ENCODE results near the gene CARMIL1.

DNA sequence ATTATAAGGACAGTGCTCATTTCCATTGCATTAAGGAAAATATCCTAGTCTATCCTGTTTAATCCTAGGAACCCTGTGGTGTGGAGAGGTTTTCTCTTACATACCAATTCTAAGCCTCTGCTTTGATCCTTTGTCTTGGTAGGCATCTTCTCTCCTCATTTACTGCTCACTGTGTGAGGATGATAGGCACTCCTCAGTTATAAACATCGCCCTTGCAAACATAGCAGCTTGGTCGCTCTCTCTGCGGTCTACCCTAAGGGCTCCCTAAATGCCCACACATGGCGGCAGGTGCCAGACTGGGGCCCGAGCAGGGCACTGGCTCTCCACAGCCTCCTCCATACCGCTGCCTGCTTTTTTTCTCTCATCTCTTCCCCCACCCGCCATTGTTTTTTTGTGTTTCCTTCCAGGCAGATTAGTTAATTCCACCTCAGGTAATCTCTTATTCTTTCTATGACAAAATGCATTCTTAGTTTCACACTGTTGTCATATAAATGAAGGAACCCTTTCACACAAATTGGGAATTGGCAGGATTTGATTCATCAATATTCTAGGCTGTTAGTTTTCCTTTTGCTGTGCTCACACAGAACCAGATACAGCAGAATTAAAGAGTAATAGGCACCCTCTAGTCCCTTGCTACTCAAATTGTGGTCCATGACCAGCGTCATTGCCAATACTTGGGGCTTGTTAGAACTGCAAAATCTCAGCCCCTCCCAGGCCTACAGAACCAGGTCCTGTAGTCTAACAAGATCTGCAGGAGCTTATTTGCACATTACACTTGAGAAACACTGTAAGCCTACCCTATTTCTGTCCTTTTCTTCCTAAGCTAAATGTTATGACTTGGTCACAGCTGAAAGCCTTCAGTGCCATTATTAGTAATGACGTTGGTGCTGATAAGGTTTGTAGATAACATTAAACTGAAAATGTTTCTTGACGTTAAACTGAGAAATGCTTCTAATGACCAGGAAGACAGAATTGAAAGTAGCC lies 36.3 kb downstream of the CARMIL1 start:
- TF ChIP-seq, protein P1, sequence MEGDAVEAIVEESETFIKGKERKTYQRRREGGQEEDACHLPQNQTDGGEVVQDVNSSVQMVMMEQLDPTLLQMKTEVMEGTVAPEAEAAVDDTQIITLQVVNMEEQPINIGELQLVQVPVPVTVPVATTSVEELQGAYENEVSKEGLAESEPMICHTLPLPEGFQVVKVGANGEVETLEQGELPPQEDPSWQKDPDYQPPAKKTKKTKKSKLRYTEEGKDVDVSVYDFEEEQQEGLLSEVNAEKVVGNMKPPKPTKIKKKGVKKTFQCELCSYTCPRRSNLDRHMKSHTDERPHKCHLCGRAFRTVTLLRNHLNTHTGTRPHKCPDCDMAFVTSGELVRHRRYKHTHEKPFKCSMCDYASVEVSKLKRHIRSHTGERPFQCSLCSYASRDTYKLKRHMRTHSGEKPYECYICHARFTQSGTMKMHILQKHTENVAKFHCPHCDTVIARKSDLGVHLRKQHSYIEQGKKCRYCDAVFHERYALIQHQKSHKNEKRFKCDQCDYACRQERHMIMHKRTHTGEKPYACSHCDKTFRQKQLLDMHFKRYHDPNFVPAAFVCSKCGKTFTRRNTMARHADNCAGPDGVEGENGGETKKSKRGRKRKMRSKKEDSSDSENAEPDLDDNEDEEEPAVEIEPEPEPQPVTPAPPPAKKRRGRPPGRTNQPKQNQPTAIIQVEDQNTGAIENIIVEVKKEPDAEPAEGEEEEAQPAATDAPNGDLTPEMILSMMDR (IDR thresholded peaks at IDR 0.05) = no peak
- no peak for TF ChIP-seq POLR2A (IDR thresholded peaks at IDR 0.05)

Data from breast epithelium (tissue), 3 donors.